RWPE2 (cell line): ENCODE data around the gene MBD3L3.
"Not testable (repeated sequence)": the region's sequence is repeated elsewhere in the genome, so short reads cannot be mapped to it uniquely, and the experiment has no call there.

Experiments
- ATAC-seq: fragments of 200-7000 bp; cut with Tn5 transposase; 3 replicates; pipeline ENCODE4 v1.9.1; 2021; ENCODE audit warnings: low read depth
- DNase-seq: peaks from one replicate; pipeline ENCODE4 v3.0.0-alpha.2; 2020; ENCODE audit warnings: low spot score
- H3K27ac ChIP-seq: fragments of 450-650 bp; 2 replicates; pipeline ENCODE4 v1.5.1; 2017; ENCODE audit warnings: mild to moderate bottlenecking; ENCODE audit not compliant: poor library complexity, severe bottlenecking
- H3K27me3 ChIP-seq: fragments of 250-450 bp; sonication (Bioruptor Pico); 2 replicates; pipeline ENCODE4 v1.5.1; 2021; ENCODE audit warnings: mild to moderate bottlenecking, moderate library complexity; ENCODE audit not compliant: insufficient read depth, poor library complexity, severe bottlenecking
- H3K36me3 ChIP-seq: fragments of 250-450 bp; sonication (Bioruptor Pico); 2 replicates; pipeline ENCODE4 v1.5.1; 2020; ENCODE audit warnings: low read depth, mild to moderate bottlenecking, moderate library complexity
- H3K4me1 ChIP-seq: fragments of 250-450 bp; sonication (Bioruptor Pico); 2 replicates; pipeline ENCODE4 v1.5.1; 2021; ENCODE audit warnings: mild to moderate bottlenecking, moderate library complexity; ENCODE audit not compliant: insufficient read depth, poor library complexity, severe bottlenecking
- H3K4me3 ChIP-seq: fragments of 250-450 bp; sonication (Bioruptor Pico); 2 replicates; pipeline ENCODE4 v1.5.1; 2021; ENCODE audit warnings: mild to moderate bottlenecking, moderate library complexity; ENCODE audit not compliant: severe bottlenecking
- H3K9me3 ChIP-seq: fragments of 250-450 bp; sonication (Bioruptor Pico); 2 replicates; pipeline ENCODE4 v1.5.1; 2021; ENCODE audit warnings: mild to moderate bottlenecking, moderate library complexity; ENCODE audit not compliant: severe bottlenecking
- TF ChIP-seq, protein P1 (sequence below): fragments of 450-650 bp; IDR thresholded peaks from one replicate; pipeline ENCODE4 v1.5.1; 2017; ENCODE audit warnings: mild to moderate bottlenecking, moderate library complexity; ENCODE audit not compliant: poor library complexity, severe bottlenecking

MBD3L3 gene

DNA sequence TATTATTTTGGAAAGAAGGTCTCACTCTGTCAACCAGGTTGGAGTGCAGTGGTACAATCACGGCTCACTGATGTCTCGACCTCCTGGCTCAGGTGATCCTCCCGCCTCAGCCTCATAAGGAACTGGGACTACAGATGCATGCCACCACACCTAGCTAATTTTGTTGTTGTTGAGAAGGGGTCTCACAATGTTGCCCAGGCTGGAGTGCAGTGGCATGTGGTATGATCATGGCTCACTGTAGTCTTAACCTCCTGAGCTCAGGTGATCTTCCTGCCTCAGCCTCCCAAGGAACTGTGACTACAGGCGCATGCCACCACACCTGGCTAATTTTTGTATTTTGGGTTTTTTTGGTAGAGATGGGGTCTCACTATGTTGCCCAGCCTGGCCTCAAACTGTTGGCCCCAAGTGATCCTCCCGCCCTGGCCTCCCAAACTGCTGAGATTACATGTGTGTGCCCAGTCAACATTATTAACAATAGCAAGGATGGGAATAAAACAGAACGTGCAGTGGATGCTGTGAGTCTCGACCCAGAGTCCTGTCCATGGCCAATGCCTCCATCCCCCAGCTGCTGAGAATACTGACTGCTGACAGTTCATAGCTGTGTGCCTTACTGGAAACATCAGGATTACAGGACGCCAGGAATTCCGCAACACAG is 5.4 kb upstream of the MBD3L3 start:
- TF ChIP-seq, protein P1, sequence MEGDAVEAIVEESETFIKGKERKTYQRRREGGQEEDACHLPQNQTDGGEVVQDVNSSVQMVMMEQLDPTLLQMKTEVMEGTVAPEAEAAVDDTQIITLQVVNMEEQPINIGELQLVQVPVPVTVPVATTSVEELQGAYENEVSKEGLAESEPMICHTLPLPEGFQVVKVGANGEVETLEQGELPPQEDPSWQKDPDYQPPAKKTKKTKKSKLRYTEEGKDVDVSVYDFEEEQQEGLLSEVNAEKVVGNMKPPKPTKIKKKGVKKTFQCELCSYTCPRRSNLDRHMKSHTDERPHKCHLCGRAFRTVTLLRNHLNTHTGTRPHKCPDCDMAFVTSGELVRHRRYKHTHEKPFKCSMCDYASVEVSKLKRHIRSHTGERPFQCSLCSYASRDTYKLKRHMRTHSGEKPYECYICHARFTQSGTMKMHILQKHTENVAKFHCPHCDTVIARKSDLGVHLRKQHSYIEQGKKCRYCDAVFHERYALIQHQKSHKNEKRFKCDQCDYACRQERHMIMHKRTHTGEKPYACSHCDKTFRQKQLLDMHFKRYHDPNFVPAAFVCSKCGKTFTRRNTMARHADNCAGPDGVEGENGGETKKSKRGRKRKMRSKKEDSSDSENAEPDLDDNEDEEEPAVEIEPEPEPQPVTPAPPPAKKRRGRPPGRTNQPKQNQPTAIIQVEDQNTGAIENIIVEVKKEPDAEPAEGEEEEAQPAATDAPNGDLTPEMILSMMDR, result no peak
- ATAC-seq (no peak), DNase-seq (no peak)
- Histone ChIP-seq H3K36me3 (no peaks in the 10 kb centered on the region), H3K27me3 (no peaks in the 10 kb centered on the region), H3K4me1 (no peaks in the 10 kb centered on the region), H3K9me3 (no peaks in the 10 kb centered on the region), H3K27ac (no peak overlapping the region), H3K4me3 (no peak overlapping the region)

DNA sequence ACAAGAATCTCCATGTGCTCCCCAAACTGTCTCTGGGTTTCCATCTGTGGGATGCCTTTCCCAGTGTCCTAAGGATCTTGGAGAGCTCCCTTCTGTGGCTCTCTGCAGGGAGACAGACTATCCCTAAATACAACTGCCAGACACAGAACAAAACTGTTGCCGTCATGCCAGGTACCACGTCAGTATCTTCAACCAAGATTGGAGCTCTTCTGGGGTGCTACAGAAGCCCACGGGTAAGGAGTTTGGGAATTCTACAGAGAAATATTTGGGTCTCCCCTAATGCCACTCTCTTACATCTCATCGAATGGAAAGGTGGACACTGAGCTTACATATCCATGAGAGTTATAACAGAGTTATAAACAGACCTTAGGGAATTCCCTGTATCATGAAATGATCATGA is 4.9 kb upstream of the MBD3L3 start:
- DNase-seq (no peak), ATAC-seq (no peak)
- TF ChIP-seq, protein P1, result no peak
- H3K9me3 ChIP-seq, result no peaks in the 10 kb centered on the region
- no peaks in the 10 kb centered on the region for H3K27me3 ChIP-seq
- no peaks in the 10 kb centered on the region for H3K4me1 ChIP-seq
- H3K4me3 ChIP-seq, result no peak overlapping the region
- H3K36me3 ChIP-seq, result no peaks in the 10 kb centered on the region
- H3K27ac ChIP-seq, result no peak overlapping the region

DNA sequence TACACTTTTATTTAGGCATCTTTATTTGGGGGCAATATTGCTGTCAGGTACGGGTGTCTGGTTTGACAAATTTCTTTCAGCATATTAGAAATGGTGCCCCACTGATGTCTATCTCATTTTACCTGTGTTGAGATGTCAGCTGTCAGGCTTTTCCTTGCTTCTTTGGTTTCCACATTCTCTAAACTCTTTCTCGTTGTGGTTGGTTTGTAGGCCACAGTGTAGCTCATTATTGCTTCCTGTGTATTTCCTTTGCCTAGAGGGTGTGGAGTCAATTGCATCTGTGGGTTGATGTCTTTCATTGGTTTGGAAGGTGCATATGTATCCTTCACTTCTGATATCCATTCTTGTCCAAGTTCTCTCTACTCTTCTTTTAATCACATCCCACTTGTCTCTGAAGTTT is 1.5 kb upstream of the MBD3L3 start:
- H3K27me3 ChIP-seq, H3K36me3 ChIP-seq, H3K9me3 ChIP-seq, ATAC-seq, H3K4me3 ChIP-seq, H3K27ac ChIP-seq, DNase-seq, H3K4me1 ChIP-seq: not testable (repeated sequence)

DNA sequence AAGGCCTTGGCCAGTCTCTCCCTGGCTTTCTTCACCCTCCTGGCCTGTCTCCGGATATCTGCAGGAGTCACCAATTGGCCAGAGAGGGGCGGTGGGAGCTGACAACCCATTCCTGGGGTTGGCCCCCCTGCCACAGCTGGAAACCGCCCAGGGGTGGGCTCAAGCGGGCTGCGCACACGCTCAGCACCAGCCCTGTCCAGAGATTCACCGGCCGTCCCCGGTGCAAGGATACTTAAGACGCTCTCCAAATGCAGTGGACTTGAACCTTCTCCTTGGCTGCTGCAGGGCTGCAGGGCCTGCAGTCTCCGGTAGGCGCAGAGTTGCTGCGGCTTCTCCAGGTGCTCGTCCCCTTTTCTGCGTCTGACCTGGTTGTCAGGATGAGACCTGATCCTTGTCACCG is 2.1 kb downstream of the MBD3L3 start:
- not testable (repeated sequence) for H3K9me3 ChIP-seq, DNase-seq, H3K36me3 ChIP-seq, H3K4me1 ChIP-seq, ATAC-seq, H3K27me3 ChIP-seq, H3K27ac ChIP-seq, H3K4me3 ChIP-seq

DNA sequence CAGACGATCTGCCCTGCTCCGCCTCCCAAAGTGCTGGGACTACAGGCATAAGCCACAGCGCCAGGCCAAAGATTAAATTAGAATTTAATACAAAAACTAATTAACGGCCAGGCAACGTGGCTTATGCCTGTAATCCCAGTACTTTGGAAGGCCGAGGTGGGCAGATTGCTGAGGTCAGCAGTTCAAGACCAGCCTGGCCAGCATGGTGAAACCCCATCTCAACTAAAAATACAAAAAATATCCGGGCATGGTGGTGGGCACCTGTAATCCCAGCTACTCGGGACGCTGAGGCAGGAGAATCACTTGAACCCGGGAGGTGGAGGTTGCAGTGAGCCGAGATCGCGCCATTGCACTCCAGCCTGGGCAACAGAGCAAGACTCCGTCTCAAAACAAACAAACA is 2.8 kb downstream of the MBD3L3 start:
- H3K36me3 ChIP-seq, ATAC-seq, H3K9me3 ChIP-seq, H3K4me1 ChIP-seq, H3K4me3 ChIP-seq, DNase-seq, H3K27ac ChIP-seq, H3K27me3 ChIP-seq: not testable (repeated sequence)

DNA sequence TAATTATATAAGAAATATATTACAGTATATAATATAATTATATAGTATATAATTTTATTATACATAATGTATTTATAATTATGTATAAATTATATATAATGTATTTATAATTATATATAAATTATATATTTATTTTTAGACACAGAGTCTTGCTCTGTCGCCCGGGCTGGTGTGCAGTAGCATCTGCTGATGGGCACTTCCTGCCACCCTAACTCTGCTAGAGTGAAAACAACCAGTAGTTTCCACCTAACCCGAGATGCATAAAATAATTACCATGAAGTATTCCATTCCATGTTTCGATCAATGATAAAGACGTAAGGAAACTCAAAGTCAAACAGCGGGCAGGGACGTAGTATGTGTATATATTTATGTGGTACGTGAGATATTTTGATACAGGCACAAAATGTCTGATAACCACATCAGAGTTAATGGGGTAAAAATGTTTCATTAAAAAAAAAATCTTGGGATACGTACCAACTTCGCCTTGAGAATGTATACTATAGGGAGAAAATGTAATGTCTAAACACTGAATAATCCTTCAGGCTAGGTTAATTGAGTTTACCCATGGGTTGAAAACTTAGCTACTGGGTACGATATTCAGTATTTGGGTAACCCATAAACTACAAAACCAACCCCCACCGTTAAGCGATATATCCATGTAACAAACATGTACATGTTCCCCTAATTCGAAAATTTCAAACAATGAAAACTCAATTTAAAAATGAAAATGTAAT is 3.7 kb downstream of the MBD3L3 start:
- not testable (repeated sequence) for H3K4me1 ChIP-seq, DNase-seq, H3K4me3 ChIP-seq, H3K27me3 ChIP-seq, H3K36me3 ChIP-seq, H3K27ac ChIP-seq, ATAC-seq, H3K9me3 ChIP-seq

DNA sequence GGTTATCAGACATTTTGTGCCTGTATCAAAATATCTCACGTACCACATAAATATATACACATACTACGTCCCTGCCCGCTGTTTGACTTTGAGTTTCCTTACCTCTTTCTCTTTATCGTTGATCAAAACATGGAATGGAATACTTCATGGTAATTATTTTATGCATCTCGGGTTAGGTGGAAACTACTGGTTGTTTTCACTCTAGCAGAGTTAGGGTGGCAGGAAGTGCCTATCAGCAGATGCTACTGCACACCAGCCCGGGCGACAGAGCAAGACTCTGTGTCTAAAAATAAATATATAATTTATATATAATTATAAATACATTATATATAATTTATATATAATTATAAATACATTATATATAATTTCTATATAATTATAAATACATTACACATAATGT is 5.6 kb downstream of the MBD3L3 start:
- not testable (repeated sequence) for ATAC-seq, DNase-seq, H3K4me1 ChIP-seq, H3K36me3 ChIP-seq, H3K27me3 ChIP-seq, H3K9me3 ChIP-seq, H3K27ac ChIP-seq, H3K4me3 ChIP-seq

DNA sequence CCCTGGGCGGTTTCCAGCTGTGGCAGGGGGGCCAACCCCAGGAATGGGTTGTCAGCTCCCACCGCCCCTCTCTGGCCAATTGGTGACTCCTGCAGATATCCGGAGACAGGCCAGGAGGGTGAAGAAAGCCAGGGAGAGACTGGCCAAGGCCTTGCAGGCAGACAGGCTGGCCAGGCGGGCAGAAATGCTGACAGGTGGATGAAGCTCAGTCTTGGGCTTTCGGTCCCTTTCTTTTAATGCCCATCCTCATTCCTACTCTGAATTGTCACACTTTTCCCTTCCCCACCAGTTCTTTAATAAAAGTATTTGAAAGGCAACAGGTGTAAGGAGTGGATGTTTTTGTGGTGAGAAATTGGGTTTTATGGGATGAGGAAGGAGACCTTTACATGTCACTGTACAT is 7.1 kb downstream of the MBD3L3 start:
- H3K36me3 ChIP-seq, DNase-seq, H3K4me3 ChIP-seq, H3K27me3 ChIP-seq, H3K9me3 ChIP-seq, ATAC-seq, H3K4me1 ChIP-seq, H3K27ac ChIP-seq: not testable (repeated sequence)

DNA sequence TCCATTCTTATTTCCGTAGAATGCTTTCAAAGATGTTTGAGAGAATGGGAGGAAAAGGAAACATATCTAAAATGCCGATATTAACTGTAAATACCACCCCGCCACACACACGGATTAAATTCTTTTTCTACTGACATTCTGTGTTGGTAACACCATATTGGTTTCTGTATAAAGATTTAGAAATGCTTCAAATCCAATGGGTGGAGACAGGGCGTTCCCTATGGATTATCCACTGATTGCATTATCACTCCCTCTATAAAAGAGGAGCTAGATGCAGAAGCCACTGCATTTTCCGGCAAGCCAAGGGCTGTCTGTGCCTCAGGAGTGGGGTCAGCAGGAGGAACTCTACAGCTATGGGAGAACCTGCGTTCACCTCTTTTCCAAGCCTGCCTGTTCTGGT is 9.5 kb downstream of the MBD3L3 start, which contains the start of gene MBD3L2:
TSS of gene MBD3L2 (plus strand) at position 301 of the 400 bp plus-strand sequence. CDS start at position 354, 53 bp downstream.
- not testable (repeated sequence) for H3K36me3 ChIP-seq, H3K9me3 ChIP-seq, ATAC-seq, DNase-seq, H3K4me3 ChIP-seq, H3K27ac ChIP-seq, H3K27me3 ChIP-seq, H3K4me1 ChIP-seq

DNA sequence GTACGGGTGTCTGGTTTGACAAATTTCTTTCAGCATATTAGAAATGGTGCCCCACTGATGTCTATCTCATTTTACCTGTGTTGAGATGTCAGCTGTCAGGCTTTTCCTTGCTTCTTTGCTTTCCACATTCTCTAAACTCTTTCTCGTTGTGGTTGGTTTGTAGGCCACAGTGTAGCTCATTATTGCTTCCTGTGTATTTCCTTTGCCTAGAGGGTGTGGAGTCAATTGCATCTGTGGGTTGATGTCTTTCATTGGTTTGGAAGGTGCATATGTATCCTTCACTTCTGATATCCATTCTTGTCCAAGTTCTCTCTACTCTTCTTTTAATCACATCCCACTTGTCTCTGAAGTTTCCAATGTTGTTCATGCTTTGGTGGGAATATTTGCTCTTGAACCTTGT is 16.9 kb downstream of the MBD3L3 start:
- ATAC-seq, H3K4me3 ChIP-seq, H3K36me3 ChIP-seq, H3K9me3 ChIP-seq, DNase-seq, H3K27me3 ChIP-seq, H3K27ac ChIP-seq, H3K4me1 ChIP-seq: not testable (repeated sequence)
